ENCODE measurements around the gene MMP8.
A peak's percentile ranks its signal among the peaks of the same experiment; 100 is the strongest.

Gene MMP8

GRCh38 chr11:102669664-102670063 is 55.1 kb downstream of the MMP8 start:
- Histone ChIP-seq H2AK5ac (ENCODE audit: low read length) (no peak overlapping the region), H3K14ac (ENCODE audit: low read length) (no peak overlapping the region), H2BK12ac (ENCODE audit: low read length) (no peak overlapping the region), H3K36me3 (ENCODE audit: control insufficient read depth in 1 of 2, insufficient read depth in 2 of 2, low read length in 2 of 2) (no peaks in the 10 kb centered on the region), H4K91ac (ENCODE audit: low read depth, low read length) (no peak overlapping the region), H3K27me3 (ENCODE audit: insufficient read depth, low read length) (no peaks in the 10 kb centered on the region), H3K4me3 (ENCODE audit: low read depth, low read length) (no peak overlapping the region), H3K4ac (ENCODE audit: low read depth, low read length) (no peak overlapping the region), H3K9ac (ENCODE audit: low read length) (no peak overlapping the region), H4K8ac (ENCODE audit: low read depth, low read length) (no peak overlapping the region), H4K12ac (ENCODE audit: low read depth, low read length) (no peak overlapping the region), H3K9me3 (ENCODE audit: insufficient read depth, low read depth, low read length) (no peaks in the 10 kb centered on the region), H2BK120ac (ENCODE audit: insufficient read depth, low read length, poor library complexity) (no peak overlapping the region), H3K79me2 (ENCODE audit: control insufficient read depth, insufficient read depth, low read length, poor library complexity) (no peaks in the 10 kb centered on the region), H3K23ac (ENCODE audit: low read length) (no peak overlapping the region), H3K79me1 (ENCODE audit: low read length) (no peaks in the 10 kb centered on the region), H2AFZ (ENCODE audit: insufficient read depth, low read length, poor library complexity) (no peak overlapping the region), H3K4me2 (ENCODE audit: low read length) (no peak overlapping the region), H3K27ac (ENCODE audit: low read depth, low read length) (no peak overlapping the region), H3K18ac (ENCODE audit: low read length) (no peak overlapping the region), H3K4me1 (ENCODE audit: control insufficient read depth in 1 of 2, insufficient read depth in 2 of 2, low read length in 2 of 2) (no peaks in the 10 kb centered on the region), H2BK5ac (ENCODE audit: low read depth, low read length, poor library complexity) (no peak overlapping the region)
- no peak for DNase-seq
- WGBS (ENCODE audit: extremely low coverage, insufficient coverage, insufficient read length) = no CpG with 5 or more reads among the region's 3 CpGs

- Histone ChIP-seq H3K4me3 (ENCODE audit: low read depth, low read length) (no peak overlapping the region), H3K4ac (ENCODE audit: low read depth, low read length) (no peak overlapping the region), H4K12ac (ENCODE audit: low read depth, low read length) (no peak overlapping the region), H3K27ac (ENCODE audit: low read depth, low read length) (no peak overlapping the region), H4K8ac (ENCODE audit: low read depth, low read length) (no peak overlapping the region), H2AK5ac (ENCODE audit: low read length) (no peak overlapping the region), H2AFZ (ENCODE audit: insufficient read depth, low read length, poor library complexity) (no peak overlapping the region), H3K9me3 (ENCODE audit: insufficient read depth, low read depth, low read length) (no peaks in the 10 kb centered on the region), H2BK5ac (ENCODE audit: low read depth, low read length, poor library complexity) (no peak overlapping the region), H3K79me1 (ENCODE audit: low read length) (no peaks in the 10 kb centered on the region), H3K9ac (ENCODE audit: low read length) (no peak overlapping the region), H2BK12ac (ENCODE audit: low read length) (no peak overlapping the region), H2BK120ac (ENCODE audit: insufficient read depth, low read length, poor library complexity) (no peak overlapping the region), H3K4me1 (ENCODE audit: control insufficient read depth in 1 of 2, insufficient read depth in 2 of 2, low read length in 2 of 2) (no peaks in the 10 kb centered on the region), H3K4me2 (ENCODE audit: low read length) (no peak overlapping the region), H3K14ac (ENCODE audit: low read length) (no peak overlapping the region), H3K36me3 (ENCODE audit: control insufficient read depth in 1 of 2, insufficient read depth in 2 of 2, low read length in 2 of 2) (no peaks in the 10 kb centered on the region), H4K91ac (ENCODE audit: low read depth, low read length) (no peak overlapping the region), H3K23ac (ENCODE audit: low read length) (no peak overlapping the region), H3K27me3 (ENCODE audit: insufficient read depth, low read length) (no peaks in the 10 kb centered on the region), H3K79me2 (ENCODE audit: control insufficient read depth, insufficient read depth, low read length, poor library complexity) (no peaks in the 10 kb centered on the region), H3K18ac (ENCODE audit: low read length) (no peak overlapping the region)
- peak in 1 of 2 donors; percentile 69 for DNase-seq
- WGBS (ENCODE audit: extremely low coverage, insufficient coverage, insufficient read length) = no CpG with 5 or more reads among the region's 4 CpGs
These were observed 58.3 kb downstream of the MMP8 start for GRCh38 chr11:102666331-102666957.

- no peak overlapping the region for H3K27ac ChIP-seq (ENCODE audit: low read depth, low read length)
- H3K4ac ChIP-seq (ENCODE audit: low read depth, low read length) = no peak overlapping the region
- no peak overlapping the region for H4K12ac ChIP-seq (ENCODE audit: low read depth, low read length)
- H2AK5ac ChIP-seq (ENCODE audit: low read length) = no peak overlapping the region
- no peak overlapping the region for H3K14ac ChIP-seq (ENCODE audit: low read length)
- no peak overlapping the region for H3K4me2 ChIP-seq (ENCODE audit: low read length)
- peaks cover 0 to 2% of the 10 kb centered on the region in 2 experiments for H3K4me1 ChIP-seq (ENCODE audit: control insufficient read depth in 1 of 2, insufficient read depth in 2 of 2, low read length in 2 of 2)
- H2BK5ac ChIP-seq (ENCODE audit: low read depth, low read length, poor library complexity) = no peak overlapping the region
- no peak for DNase-seq
- no peak overlapping the region for H3K4me3 ChIP-seq (ENCODE audit: low read depth, low read length)
- no peak overlapping the region for H3K9ac ChIP-seq (ENCODE audit: low read length)
- H2BK120ac ChIP-seq (ENCODE audit: insufficient read depth, low read length, poor library complexity) = no peak overlapping the region
- H3K79me2 ChIP-seq (ENCODE audit: control insufficient read depth, insufficient read depth, low read length, poor library complexity) = no peaks in the 10 kb centered on the region
- H3K18ac ChIP-seq (ENCODE audit: low read length) = no peak overlapping the region
- no peaks in the 10 kb centered on the region for H3K9me3 ChIP-seq (ENCODE audit: insufficient read depth, low read depth, low read length)
- no peak overlapping the region for H4K8ac ChIP-seq (ENCODE audit: low read depth, low read length)
- no CpG with 5 or more reads among the region's 13 CpGs for WGBS (ENCODE audit: extremely low coverage, insufficient coverage, insufficient read length)
- no peaks in the 10 kb centered on the region for H3K36me3 ChIP-seq (ENCODE audit: control insufficient read depth in 1 of 2, insufficient read depth in 2 of 2, low read length in 2 of 2)
- H3K23ac ChIP-seq (ENCODE audit: low read length) = no peak overlapping the region
- no peak overlapping the region for H4K91ac ChIP-seq (ENCODE audit: low read depth, low read length)
- H2AFZ ChIP-seq (ENCODE audit: insufficient read depth, low read length, poor library complexity) = no peak overlapping the region
- H2BK12ac ChIP-seq (ENCODE audit: low read length) = no peak overlapping the region
- H3K79me1 ChIP-seq (ENCODE audit: low read length) = no peaks in the 10 kb centered on the region
- H3K27me3 ChIP-seq (ENCODE audit: insufficient read depth, low read length) = no peaks in the 10 kb centered on the region
These were observed 60.6 kb downstream of the MMP8 start for GRCh38 chr11:102664001-102664752.

GRCh38 chr11:102662607-102663006 is 62.1 kb downstream of the MMP8 start:
- H3K79me2 ChIP-seq (ENCODE audit: control insufficient read depth, insufficient read depth, low read length, poor library complexity) = no peaks in the 10 kb centered on the region
- H3K27me3 ChIP-seq (ENCODE audit: insufficient read depth, low read length) = no peaks in the 10 kb centered on the region
- H2BK12ac ChIP-seq (ENCODE audit: low read length) = no peak overlapping the region
- no peaks in the 10 kb centered on the region for H3K9me3 ChIP-seq (ENCODE audit: insufficient read depth, low read depth, low read length)
- no peak overlapping the region for H2AFZ ChIP-seq (ENCODE audit: insufficient read depth, low read length, poor library complexity)
- no peak overlapping the region for H4K8ac ChIP-seq (ENCODE audit: low read depth, low read length)
- no peak for DNase-seq
- no peaks in the 10 kb centered on the region for H3K79me1 ChIP-seq (ENCODE audit: low read length)
- no peak overlapping the region for H3K4me2 ChIP-seq (ENCODE audit: low read length)
- no peak overlapping the region for H3K4ac ChIP-seq (ENCODE audit: low read depth, low read length)
- H3K14ac ChIP-seq (ENCODE audit: low read length) = no peak overlapping the region
- no peak overlapping the region for H4K12ac ChIP-seq (ENCODE audit: low read depth, low read length)
- H4K91ac ChIP-seq (ENCODE audit: low read depth, low read length) = no peak overlapping the region
- H3K36me3 ChIP-seq (ENCODE audit: control insufficient read depth in 1 of 2, insufficient read depth in 2 of 2, low read length in 2 of 2) = no peaks in the 10 kb centered on the region
- no peak overlapping the region for H2BK5ac ChIP-seq (ENCODE audit: low read depth, low read length, poor library complexity)
- no peak overlapping the region for H2BK120ac ChIP-seq (ENCODE audit: insufficient read depth, low read length, poor library complexity)
- no peak overlapping the region for H3K4me3 ChIP-seq (ENCODE audit: low read depth, low read length)
- no peak overlapping the region for H3K9ac ChIP-seq (ENCODE audit: low read length)
- H3K23ac ChIP-seq (ENCODE audit: low read length) = no peak overlapping the region
- H2AK5ac ChIP-seq (ENCODE audit: low read length) = no peak overlapping the region
- H3K27ac ChIP-seq (ENCODE audit: low read depth, low read length) = no peak overlapping the region
- H3K4me1 ChIP-seq (ENCODE audit: control insufficient read depth in 1 of 2, insufficient read depth in 2 of 2, low read length in 2 of 2) = peaks cover 0 to 2% of the 10 kb centered on the region in 2 experiments
- H3K18ac ChIP-seq (ENCODE audit: low read length) = no peak overlapping the region
